Measurements from ENCODE around the gene MSRB3.

MSRB3 gene

GRCh38 chr12:65443038-65443437 lies 164.6 kb downstream of the MSRB3 start:
- Histone ChIP-seq H3K4me2 (ENCODE audit: low read depth, low read length, poor library complexity, severe bottlenecking) (no peak overlapping the region), H3K36me3 (ENCODE audit: insufficient read depth, low read length) (0 out of 2 replicates have a peak, but pooled peaks cover 2% of the 10 kb centered on the region)
- TF ChIP-seq EZH2phosphoT487 (IDR thresholded peaks at IDR 0.05; ENCODE audit: borderline replicate concordance) (no peak), CTCF (conservative IDR thresholded peaks at IDR 0.05; ENCODE audit: low read length) (no peak)

GRCh38 chr12:65444996-65445395 lies 166.5 kb downstream of the MSRB3 start:
- Histone ChIP-seq H3K4me2 (ENCODE audit: low read depth, low read length, poor library complexity, severe bottlenecking) (no peak overlapping the region), H3K9ac (ENCODE audit: low read depth, low read length, poor library complexity, severe bottlenecking) (no peak overlapping the region), H3K9me2 (replicated peaks; ENCODE audit: low read depth, low read length) (no peaks in the 10 kb centered on the region), H3F3A (ENCODE audit: low read depth) (no peaks in the 10 kb centered on the region), H3K79me2 (ENCODE audit: insufficient read depth, low read length) (no peaks in the 10 kb centered on the region), H3K4me1 (ENCODE audit: insufficient read depth, low read length, poor library complexity, severe bottlenecking) (peaks cover 9% of the 10 kb centered on the region), H3K4me3 (ENCODE audit: low read length, poor library complexity, severe bottlenecking) (no peak overlapping the region), H3K9me3 (ENCODE audit: insufficient read depth, low read depth, low read length) (no peaks in the 10 kb centered on the region), H2AFZ (ENCODE audit: low read length) (no peak overlapping the region), H3K27me3 (ENCODE audit: insufficient read depth, low read length, poor library complexity, severe bottlenecking) (no peaks in the 10 kb centered on the region), H4K20me1 (ENCODE audit: insufficient read depth, low read length, poor library complexity, severe bottlenecking) (no peaks in the 10 kb centered on the region), H3K36me3 (ENCODE audit: insufficient read depth, low read length) (no peaks in the 10 kb centered on the region)
- no peak for TF ChIP-seq CTCF (conservative IDR thresholded peaks at IDR 0.05; ENCODE audit: low read length)
- TF ChIP-seq EZH2phosphoT487 (IDR thresholded peaks at IDR 0.05; ENCODE audit: borderline replicate concordance) = no peak

More at GRCh38 chr12:65443038-65443437, 164.6 kb downstream of the MSRB3 start:
- Histone ChIP-seq H3K4me1 (ENCODE audit: insufficient read depth, low read length, poor library complexity, severe bottlenecking) (peaks cover 6% of the 10 kb centered on the region), H3F3A (ENCODE audit: low read depth) (no peaks in the 10 kb centered on the region), H3K9ac (ENCODE audit: low read depth, low read length, poor library complexity, severe bottlenecking) (no peak overlapping the region), H3K9me3 (ENCODE audit: insufficient read depth, low read depth, low read length) (no peaks in the 10 kb centered on the region), H3K79me2 (ENCODE audit: insufficient read depth, low read length) (no peaks in the 10 kb centered on the region), H3K27me3 (ENCODE audit: insufficient read depth, low read length, poor library complexity, severe bottlenecking) (no peaks in the 10 kb centered on the region), H3K4me3 (ENCODE audit: low read length, poor library complexity, severe bottlenecking) (no peak overlapping the region), H3K9me2 (replicated peaks; ENCODE audit: low read depth, low read length) (no peaks in the 10 kb centered on the region), H4K20me1 (ENCODE audit: insufficient read depth, low read length, poor library complexity, severe bottlenecking) (no peaks in the 10 kb centered on the region), H2AFZ (ENCODE audit: low read length) (no peak overlapping the region)

GRCh38 chr12:65446901-65447300 lies 168.4 kb downstream of the MSRB3 start:
- Histone ChIP-seq H4K20me1 (ENCODE audit: insufficient read depth, low read length, poor library complexity, severe bottlenecking) (no peaks in the 10 kb centered on the region), H3F3A (ENCODE audit: low read depth) (no peaks in the 10 kb centered on the region)

More at GRCh38 chr12:65446901-65447300, 168.4 kb downstream of the MSRB3 start:
- H3K9me2 ChIP-seq (replicated peaks; ENCODE audit: low read depth, low read length) = no peaks in the 10 kb centered on the region
- H3K79me2 ChIP-seq (ENCODE audit: insufficient read depth, low read length) = no peaks in the 10 kb centered on the region
- H3K4me2 ChIP-seq (ENCODE audit: low read depth, low read length, poor library complexity, severe bottlenecking) = no peak overlapping the region
- TF ChIP-seq EZH2phosphoT487 (IDR thresholded peaks at IDR 0.05; ENCODE audit: borderline replicate concordance) (no peak), CTCF (conservative IDR thresholded peaks at IDR 0.05; ENCODE audit: low read length) (no peak)
- no peak overlapping the region for H2AFZ ChIP-seq (ENCODE audit: low read length)
- H3K9me3 ChIP-seq (ENCODE audit: insufficient read depth, low read depth, low read length) = no peaks in the 10 kb centered on the region
- H3K27me3 ChIP-seq (ENCODE audit: insufficient read depth, low read length, poor library complexity, severe bottlenecking) = no peaks in the 10 kb centered on the region
- no peak overlapping the region for H3K4me3 ChIP-seq (ENCODE audit: low read length, poor library complexity, severe bottlenecking)
- H3K4me1 ChIP-seq (ENCODE audit: insufficient read depth, low read length, poor library complexity, severe bottlenecking) = peaks cover 7% of the 10 kb centered on the region
- no peak overlapping the region for H3K9ac ChIP-seq (ENCODE audit: low read depth, low read length, poor library complexity, severe bottlenecking)
- H3K36me3 ChIP-seq (ENCODE audit: insufficient read depth, low read length) = no peaks in the 10 kb centered on the region
